ENCODE results near the gene CCDC12. TPM values are rescaled to one million over a fixed set of nuclear protein-coding genes. Genes with fewer than 3 reads are reported as not detected.
"Not testable (repeated sequence)": the region's sequence is repeated elsewhere in the genome, so short reads cannot be mapped to it uniquely, and the experiment has no call there.

CCDC12 gene
- polyA plus RNA-seq, 1 of the 3 experiments (the other 2 are of a cell fraction): 105 TPM

GRCh38 chr3:46965151-46965550 is 11.4 kb downstream of the CCDC12 start:
- Histone ChIP-seq H3K79me2 (ENCODE audit: insufficient read depth) (peaks cover 92% of the 10 kb centered on the region), H4K20me1 (ENCODE audit: insufficient read depth) (peaks cover 81% of the 10 kb centered on the region), H3K27me3 (ENCODE audit: insufficient read depth) (no peaks in the 10 kb centered on the region), H3F3A (replicated peaks; ENCODE audit: insufficient read depth) (no peaks in the 10 kb centered on the region), H3K9ac (no peak overlapping the region), H2AFZ (ENCODE audit: low read depth) (no peak overlapping the region), H3K4me1 (ENCODE audit: control insufficient read depth in 1 of 2, insufficient read depth in 2 of 2, low read depth in 1 of 2, low read length in 1 of 2) (peaks cover 11 to 45% of the 10 kb centered on the region in 2 experiments; a peak in 2 of 4 replicates), H3K36me3 (replicated peaks in 1 of 2; ENCODE audit: control insufficient read depth in 1 of 2, insufficient read depth in 2 of 2, low read length in 1 of 2) (peaks cover 0 to 2% of the 10 kb centered on the region in 2 experiments), H3K9me3 (no peaks in the 10 kb centered on the region), H3K9me2 (no peaks in the 10 kb centered on the region), H3K4me3 (ENCODE audit: low read depth in 2 of 2, low read length in 1 of 2) (no peak overlapping the region), H3K4me2 (no peak overlapping the region), H3K27ac (ENCODE audit: low read depth in 2 of 2, low read length in 1 of 2) (peak overlapping the region in 1 of 2 experiments; percentile 50; a peak in 1 of 4 replicates)
- CTCF ChIA-PET: no interaction called here
- DNase-seq: no peak
- WGBS (ENCODE audit: low lambda C conversion rate): 98% methylated on average over 6 of the region's 6 CpGs
- POLR2A ChIA-PET: interaction anchor here (0.6 kb wide), 1 partner anchor 10 kb away, joined by 3 read pairs; no protein-coding TSS in a partner anchor
- TF ChIP-seq GABPA (IDR thresholded peaks at IDR 0.05; ENCODE audit: low read depth) (no peak), SIN3A (IDR thresholded peaks at IDR 0.05; ENCODE audit: borderline replicate concordance, low read depth, low read length) (no peak), EZH2phosphoT487 (IDR thresholded peaks at IDR 0.05; ENCODE audit: borderline replicate concordance, low read depth) (no peak), REST (IDR thresholded peaks at IDR 0.05; ENCODE audit: low read depth, low read length) (no peak), JUND (IDR thresholded peaks at IDR 0.05) (no peak), RFX5 (IDR thresholded peaks at IDR 0.05; ENCODE audit: low read length) (no peak), NRF1 (IDR thresholded peaks at IDR 0.05; ENCODE audit: low read depth, low read length) (no peak), POLR2AphosphoS5 (IDR thresholded peaks at IDR 0.05; ENCODE audit: low read depth, low read length) (no peak), FOSL2 (IDR thresholded peaks at IDR 0.05; ENCODE audit: borderline replicate concordance, low read depth) (no peak), USF1 (IDR thresholded peaks at IDR 0.05; ENCODE audit: borderline replicate concordance, low read depth) (no peak), TAF1 (IDR thresholded peaks at IDR 0.05; ENCODE audit: borderline replicate concordance, low read depth, low read length) (no peak), MAX (IDR thresholded peaks at IDR 0.05; ENCODE audit: low read depth) (no peak), ELF1 (IDR thresholded peaks at IDR 0.05) (no peak), EP300 (IDR thresholded peaks at IDR 0.05; ENCODE audit: borderline replicate concordance in 1 of 2, low read depth in 1 of 2, low read length in 1 of 2) (no peak), SMC3 (IDR thresholded peaks at IDR 0.05; ENCODE audit: low read depth, low read length) (no peak), MXI1 (IDR thresholded peaks at IDR 0.05; ENCODE audit: low read depth, low read length) (no peak), TEAD4 (IDR thresholded peaks at IDR 0.05; ENCODE audit: borderline replicate concordance, insufficient read depth) (no peak), PBX3 (IDR thresholded peaks at IDR 0.05) (no peak)

GRCh38 chr3:46964038-46964590 is 12.4 kb downstream of the CCDC12 start:
- DNase-seq; H3K27ac ChIP-seq (ENCODE audit: low read depth in 2 of 2, low read length in 1 of 2); H3K4me2 ChIP-seq; POLR2A ChIA-PET; H3K9ac ChIP-seq; H3K9me2 ChIP-seq; H3K9me3 ChIP-seq; H2AFZ ChIP-seq (ENCODE audit: low read depth); CTCF ChIA-PET; H3K27me3 ChIP-seq (ENCODE audit: insufficient read depth); H3K4me3 ChIP-seq (ENCODE audit: low read depth in 2 of 2, low read length in 1 of 2); H3F3A ChIP-seq (replicated peaks; ENCODE audit: insufficient read depth); H3K36me3 ChIP-seq (replicated peaks in 1 of 2; ENCODE audit: control insufficient read depth in 1 of 2, insufficient read depth in 2 of 2, low read length in 1 of 2): not testable (repeated sequence)
- Histone ChIP-seq H4K20me1 (ENCODE audit: insufficient read depth) (peaks cover 81% of the 10 kb centered on the region), H3K4me1 (ENCODE audit: control insufficient read depth in 1 of 2, insufficient read depth in 2 of 2, low read depth in 1 of 2, low read length in 1 of 2) (peaks cover 15 to 49% of the 10 kb centered on the region in 2 experiments; a peak in 2 of 4 replicates), H3K79me2 (ENCODE audit: insufficient read depth) (peaks cover 92% of the 10 kb centered on the region)
- 99% methylated on average over 7 of the region's 36 CpGs for WGBS (ENCODE audit: low lambda C conversion rate)

Measured in SK-N-SH (cell line).